Keratinocyte (primary cell): Measurements from ENCODE around the gene OMP. TPM values are rescaled to one million over a fixed set of nuclear protein-coding genes. Genes with fewer than 3 reads are reported as not detected.

ENCODE experiments used
- DNase-seq: peaks from one replicate; pipeline ENCODE4 v3.0.0-alpha.2; 2011; ENCODE audit warnings: low read depth, missing footprints, low spot score
- FAIRE-seq: peaks from 2 replicates; lab custom pipeline; 2011; peaks lifted over from hg19 to GRCh38; lab: Jason Lieb, UNC
- H2AFZ ChIP-seq: 2 replicates; pipeline ENCODE4 v1.6.0; 2012; ENCODE audit warnings: low read length, control low read depth, inconsistent platforms; ENCODE audit not compliant: control insufficient read depth
- H3K27ac ChIP-seq: 2 replicates; pipeline ENCODE4 v1.5.1; 2011; ENCODE audit warnings: low read length; ENCODE audit not compliant: control insufficient read depth, insufficient read depth
- H3K27me3 ChIP-seq: 3 replicates; pipeline ENCODE4 v1.6.0; 2011; ENCODE audit warnings: low read length; ENCODE audit not compliant: control insufficient read depth, insufficient read depth; ENCODE audit errors: extremely low read depth
- H3K36me3 ChIP-seq, 2 experiments: 2 replicates in 1 of 2; 3 replicates in 1 of 2; pipeline ENCODE4 v1.5.1; 2011; ENCODE audit warnings: low read length in 2 of 2, mild to moderate bottlenecking in 1 of 2; ENCODE audit not compliant: control insufficient read depth in 2 of 2, insufficient read depth in 2 of 2; ENCODE audit errors: extremely low read depth in 1 of 2
- H3K4me1 ChIP-seq: 3 replicates; pipeline ENCODE4 v1.5.1; 2011; ENCODE audit warnings: low read length; ENCODE audit not compliant: control insufficient read depth, insufficient read depth; ENCODE audit errors: extremely low read depth
- H3K4me2 ChIP-seq: 3 replicates; pipeline ENCODE4 v1.6.0; 2011; ENCODE audit warnings: low read depth, low read length; ENCODE audit not compliant: control insufficient read depth, insufficient read depth; ENCODE audit errors: extremely low read depth
- H3K4me3 ChIP-seq, 3 experiments: fragments of 200-600 bp in 1 of 3; sonication (generic) in 1 of 3; 2 replicates in 2 of 3; 3 replicates in 1 of 3; pipeline ENCODE4 v1.5.1; 2011 to 2016; ENCODE audit warnings: low read length in 3 of 3, mild to moderate bottlenecking in 3 of 3, control low read depth in 2 of 3, inconsistent platforms in 1 of 3, low read depth in 1 of 3, mixed read lengths in 1 of 3, mixed run types in 1 of 3, moderate library complexity in 1 of 3; ENCODE audit not compliant: control insufficient read depth in 2 of 3, insufficient read depth in 2 of 3; ENCODE audit errors: extremely low read depth in 1 of 3
- H3K79me2 ChIP-seq: 2 replicates; pipeline ENCODE4 v1.6.0; 2012; ENCODE audit warnings: low read length; ENCODE audit not compliant: control insufficient read depth, insufficient read depth
- H3K9ac ChIP-seq: 3 replicates; pipeline ENCODE4 v1.6.0; 2011; ENCODE audit warnings: low read length; ENCODE audit not compliant: control insufficient read depth, insufficient read depth; ENCODE audit errors: extremely low read depth
- H3K9me1 ChIP-seq: 3 replicates; pipeline ENCODE4 v1.6.0; 2011; ENCODE audit warnings: low read length; ENCODE audit not compliant: control insufficient read depth, insufficient read depth; ENCODE audit errors: extremely low read depth
- H3K9me3 ChIP-seq: 2 replicates; pipeline ENCODE4 v1.5.1; 2012; ENCODE audit warnings: low read depth, low read length; ENCODE audit not compliant: control insufficient read depth
- H4K20me1 ChIP-seq: 3 replicates; pipeline ENCODE4 v1.6.0; 2011; ENCODE audit warnings: low read length; ENCODE audit not compliant: control insufficient read depth, insufficient read depth; ENCODE audit errors: extremely low read depth
- EZH2 ChIP-seq: IDR thresholded peaks from one replicate; pipeline ENCODE4 v1.6.1; 2012; ENCODE audit warnings: inconsistent platforms, mild to moderate bottlenecking, low read length, moderate library complexity
- dilution Hi-C: fragments of 300-500 bp; cut with MboI; formaldehyde crosslinking; loops from one replicate; pipeline ENCODE4 v1.7.0; 2020; ENCODE audit warnings: low sequenced_read_pairs; ENCODE audit not compliant: extremely low pct_ligation_motif_present
- polyA plus RNA-seq, 5 experiments: library from polyadenylated mRNA; depleted of rRNA in 3 of 5; stranded (reverse) in 3 of 5; stranded (forward) in 1 of 5; unstranded in 1 of 5; fragments of >200 nt; gene quantifications; 1 replicate in 1 of 5; 2 replicates in 3 of 5; 3 replicates in 1 of 5; pipeline versions ENCODE4 v1.2.1 to v1.2.3, GENCODE V29; 2011 to 2012; ENCODE audit warnings: missing spikeins in 2 of 5, low read depth in 1 of 5, low replicate concordance in 1 of 5
- TF ChIP-seq, protein P1 (sequence below), 3 experiments: IDR thresholded peaks in 1 of 3; conservative IDR thresholded peaks in 1 of 3; optimal IDR thresholded peaks in 1 of 3; 2 replicates in 2 of 3; 3 replicates in 1 of 3; pipeline versions ENCODE3 to v1.5.1; 2011; ENCODE audit warnings: low read length in 3 of 3, mild to moderate bottlenecking in 3 of 3, moderate library complexity in 2 of 3, control low read depth in 1 of 3, inconsistent platforms in 1 of 3; ENCODE audit not compliant: insufficient read depth in 2 of 3; ENCODE audit errors: extremely low read depth in 1 of 3

Gene OMP
- polyA plus RNA-seq, 1 donor (not counting 4 experiments of a cell fraction or from before 2014, with no cell fraction given): not detected

DNA sequence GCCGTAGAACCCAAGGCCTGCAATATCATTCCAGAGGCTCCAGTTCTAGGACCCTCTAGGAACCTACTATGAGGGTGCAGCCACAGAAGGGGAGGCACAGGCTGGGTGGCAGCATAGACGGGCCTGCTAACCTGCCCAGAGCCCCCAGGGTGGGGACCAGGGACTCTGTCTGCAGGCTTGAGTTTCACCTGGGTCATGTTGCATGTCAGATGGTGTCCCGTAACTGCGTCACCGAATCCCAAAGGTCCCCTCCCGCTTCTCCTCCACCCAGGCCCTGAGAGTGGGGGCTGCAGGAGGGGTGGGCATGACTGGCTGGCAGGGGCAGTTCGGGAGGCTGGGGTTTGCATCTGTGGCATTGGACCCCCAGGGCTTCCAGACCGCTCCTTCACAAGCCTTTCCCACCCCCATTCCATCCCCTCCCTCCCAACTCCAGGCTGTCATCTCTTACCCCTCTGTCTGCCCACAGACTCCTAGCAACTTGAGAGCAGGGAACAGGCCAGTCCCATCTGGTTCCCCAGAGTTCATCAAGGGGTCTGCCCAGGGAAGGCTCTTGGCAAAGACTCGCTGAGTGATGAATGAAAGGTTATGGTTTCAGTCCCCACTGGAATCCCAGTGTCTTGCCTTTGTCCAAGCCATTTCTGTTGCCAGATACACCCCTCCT lies 41.7 kb downstream of the OMP start:
- no peak for DNase-seq
- no peak overlapping the region for H3K4me3 ChIP-seq
- H3K9me1 ChIP-seq: no peaks in the 10 kb centered on the region
- TF ChIP-seq, protein P1, sequence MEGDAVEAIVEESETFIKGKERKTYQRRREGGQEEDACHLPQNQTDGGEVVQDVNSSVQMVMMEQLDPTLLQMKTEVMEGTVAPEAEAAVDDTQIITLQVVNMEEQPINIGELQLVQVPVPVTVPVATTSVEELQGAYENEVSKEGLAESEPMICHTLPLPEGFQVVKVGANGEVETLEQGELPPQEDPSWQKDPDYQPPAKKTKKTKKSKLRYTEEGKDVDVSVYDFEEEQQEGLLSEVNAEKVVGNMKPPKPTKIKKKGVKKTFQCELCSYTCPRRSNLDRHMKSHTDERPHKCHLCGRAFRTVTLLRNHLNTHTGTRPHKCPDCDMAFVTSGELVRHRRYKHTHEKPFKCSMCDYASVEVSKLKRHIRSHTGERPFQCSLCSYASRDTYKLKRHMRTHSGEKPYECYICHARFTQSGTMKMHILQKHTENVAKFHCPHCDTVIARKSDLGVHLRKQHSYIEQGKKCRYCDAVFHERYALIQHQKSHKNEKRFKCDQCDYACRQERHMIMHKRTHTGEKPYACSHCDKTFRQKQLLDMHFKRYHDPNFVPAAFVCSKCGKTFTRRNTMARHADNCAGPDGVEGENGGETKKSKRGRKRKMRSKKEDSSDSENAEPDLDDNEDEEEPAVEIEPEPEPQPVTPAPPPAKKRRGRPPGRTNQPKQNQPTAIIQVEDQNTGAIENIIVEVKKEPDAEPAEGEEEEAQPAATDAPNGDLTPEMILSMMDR (optimal IDR thresholded peaks at IDR 0.05 in 1 of 3, IDR thresholded peaks at IDR 0.05 in 1 of 3, conservative IDR thresholded peaks at IDR 0.05 in 1 of 3; ENCODE audit: extremely low read depth in 1 of 3, insufficient read depth in 2 of 3, low read length in 3 of 3): no peak
- no peak for TF ChIP-seq EZH2
- H3K4me1 ChIP-seq: peaks cover 4% of the 10 kb centered on the region
- H3K27me3 ChIP-seq: peaks cover 15% of the 10 kb centered on the region
- H3K79me2 ChIP-seq: no peaks in the 10 kb centered on the region
- H4K20me1 ChIP-seq: no peaks in the 10 kb centered on the region
- H2AFZ ChIP-seq: no peak overlapping the region
- no peak for FAIRE-seq
- H3K4me2 ChIP-seq: no peak overlapping the region
- no peak overlapping the region for H3K27ac ChIP-seq
- H3K9me3 ChIP-seq: no peaks in the 10 kb centered on the region
- H3K9ac ChIP-seq: no peak overlapping the region
- dilution Hi-C loops: no loop called here
- no peaks in the 10 kb centered on the region for H3K36me3 ChIP-seq

DNA sequence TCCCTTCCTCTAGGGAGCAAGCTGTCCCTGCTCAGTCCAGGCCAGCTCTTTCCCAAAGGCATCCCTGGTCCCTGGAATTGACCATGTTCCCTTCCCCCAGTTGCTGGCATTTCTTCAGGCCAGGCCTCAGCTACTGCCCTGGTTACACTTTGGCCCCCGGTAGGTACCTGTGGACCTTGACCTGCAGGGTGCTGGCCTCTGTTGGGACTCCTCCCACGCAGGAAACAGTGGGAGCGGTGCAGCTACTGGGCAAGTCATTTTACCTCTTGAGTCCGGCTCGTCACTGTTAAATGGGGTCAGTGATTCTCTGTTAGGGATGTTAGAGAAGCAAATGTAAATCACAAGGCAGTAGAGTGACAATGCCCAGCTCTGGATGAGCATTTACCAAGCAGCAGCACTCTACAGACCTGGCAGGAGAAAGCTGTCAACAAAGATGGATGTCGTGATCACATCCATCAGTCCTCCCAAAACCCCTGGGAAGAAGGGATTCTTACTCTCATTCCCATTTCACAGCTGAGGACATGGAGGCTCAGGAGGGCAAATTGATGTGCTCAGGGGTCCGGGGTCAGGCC lies 42.3 kb downstream of the OMP start:
- Histone ChIP-seq H3K9me1 (no peaks in the 10 kb centered on the region), H3K4me2 (no peak overlapping the region), H3K9ac (no peak overlapping the region), H3K9me3 (no peaks in the 10 kb centered on the region), H3K4me1 (peaks cover 4% of the 10 kb centered on the region), H3K27me3 (peaks cover 20% of the 10 kb centered on the region), H3K36me3 (no peaks in the 10 kb centered on the region), H3K79me2 (no peaks in the 10 kb centered on the region), H4K20me1 (no peaks in the 10 kb centered on the region), H2AFZ (no peak overlapping the region), H3K27ac (no peak overlapping the region), H3K4me3 (no peak overlapping the region)
- dilution Hi-C loops: no loop called here
- no peak for DNase-seq
- TF ChIP-seq EZH2: no peak
- TF ChIP-seq, protein P1 (optimal IDR thresholded peaks at IDR 0.05 in 1 of 3, IDR thresholded peaks at IDR 0.05 in 1 of 3, conservative IDR thresholded peaks at IDR 0.05 in 1 of 3; ENCODE audit: extremely low read depth in 1 of 3, insufficient read depth in 2 of 3, low read length in 3 of 3): no peak
- no peak for FAIRE-seq
